ENCODE results near the gene ITPRID2.

ITPRID2 gene

GRCh38 chr2:181885096-181885495 lies 6.4 kb upstream of the ITPRID2 start:
- POLR2A ChIA-PET: no interaction called here

DNA sequence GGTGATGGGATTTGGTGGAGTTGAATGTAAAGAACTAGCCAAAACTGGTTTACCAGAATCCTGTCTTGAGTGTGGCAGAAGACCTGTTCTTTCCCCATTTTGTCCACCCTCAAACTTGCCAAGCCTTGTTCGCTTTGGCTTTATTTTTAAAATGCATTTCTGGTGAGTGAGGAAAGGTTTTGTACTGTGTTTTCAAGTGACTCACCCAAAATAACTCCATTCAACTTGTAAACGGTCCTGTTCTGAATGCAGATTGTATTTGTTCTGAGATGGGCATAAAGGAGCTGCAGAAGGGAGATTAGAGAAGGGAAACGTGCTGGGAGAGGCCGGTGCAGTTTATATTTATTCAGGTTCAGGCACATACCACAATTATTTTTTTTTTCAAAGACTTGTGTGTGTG lies 5.3 kb upstream of the ITPRID2 start:
- TF ChIP-seq, protein P1, sequence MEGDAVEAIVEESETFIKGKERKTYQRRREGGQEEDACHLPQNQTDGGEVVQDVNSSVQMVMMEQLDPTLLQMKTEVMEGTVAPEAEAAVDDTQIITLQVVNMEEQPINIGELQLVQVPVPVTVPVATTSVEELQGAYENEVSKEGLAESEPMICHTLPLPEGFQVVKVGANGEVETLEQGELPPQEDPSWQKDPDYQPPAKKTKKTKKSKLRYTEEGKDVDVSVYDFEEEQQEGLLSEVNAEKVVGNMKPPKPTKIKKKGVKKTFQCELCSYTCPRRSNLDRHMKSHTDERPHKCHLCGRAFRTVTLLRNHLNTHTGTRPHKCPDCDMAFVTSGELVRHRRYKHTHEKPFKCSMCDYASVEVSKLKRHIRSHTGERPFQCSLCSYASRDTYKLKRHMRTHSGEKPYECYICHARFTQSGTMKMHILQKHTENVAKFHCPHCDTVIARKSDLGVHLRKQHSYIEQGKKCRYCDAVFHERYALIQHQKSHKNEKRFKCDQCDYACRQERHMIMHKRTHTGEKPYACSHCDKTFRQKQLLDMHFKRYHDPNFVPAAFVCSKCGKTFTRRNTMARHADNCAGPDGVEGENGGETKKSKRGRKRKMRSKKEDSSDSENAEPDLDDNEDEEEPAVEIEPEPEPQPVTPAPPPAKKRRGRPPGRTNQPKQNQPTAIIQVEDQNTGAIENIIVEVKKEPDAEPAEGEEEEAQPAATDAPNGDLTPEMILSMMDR (IDR thresholded peaks at IDR 0.05; ENCODE audit: control extremely low read depth, extremely low read depth, low read depth, missing control alignments): no peak
- CTCF ChIA-PET: interaction anchor here (1.1 to 1.5 kb wide), 2 partner anchors 11 to 18 kb away, joined by 3 to 4 read pairs; no protein-coding TSS in a partner anchor
- no peak for DNase-seq (ENCODE audit: extremely low spot score)
- POLR2A ChIA-PET: no interaction called here

More at GRCh38 chr2:181885096-181885495, 6.4 kb upstream of the ITPRID2 start:
- TF ChIP-seq, protein P1 (IDR thresholded peaks at IDR 0.05; ENCODE audit: control extremely low read depth, extremely low read depth, low read depth, missing control alignments): no peak
- CTCF ChIA-PET: no interaction called here
- no peak for DNase-seq (ENCODE audit: extremely low spot score)

DNA sequence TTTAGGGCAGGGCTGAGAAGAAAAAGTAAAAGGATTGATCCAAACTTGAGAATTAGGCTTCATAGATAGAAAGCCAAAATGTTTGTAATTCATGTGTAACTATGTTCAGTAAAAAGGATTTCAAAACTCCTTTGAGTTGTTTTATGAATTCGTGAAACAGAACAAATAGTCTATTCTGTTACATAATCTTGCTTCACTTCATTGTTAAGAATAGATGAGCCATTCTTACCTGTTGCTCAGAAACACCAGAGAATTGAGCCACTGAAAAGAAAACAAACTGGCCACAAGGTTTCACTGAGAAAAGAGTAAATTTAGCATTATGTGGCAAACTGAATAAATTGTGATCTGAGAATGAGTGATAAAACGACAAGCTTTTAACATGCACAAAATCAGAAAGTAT lies 4.5 kb upstream of the ITPRID2 start:
- POLR2A ChIA-PET: no interaction called here
- TF ChIP-seq, protein P1 (IDR thresholded peaks at IDR 0.05; ENCODE audit: control extremely low read depth, extremely low read depth, low read depth, missing control alignments): no peak
- CTCF ChIA-PET: interaction anchor here (1.1 to 1.5 kb wide), 2 partner anchors 12 to 17 kb away, joined by 3 to 4 read pairs; no protein-coding TSS in a partner anchor
- DNase-seq (ENCODE audit: extremely low spot score): no peak

- ChIA-PET POLR2A (no interaction called here), CTCF (interaction anchor here (1.4 to 4.4 kb wide), 4 partner anchors 10 to 22 kb away, joined by 3 to 28 read pairs (median 6); no protein-coding TSS in a partner anchor)
- TF ChIP-seq, protein P1 (IDR thresholded peaks at IDR 0.05; ENCODE audit: control extremely low read depth, extremely low read depth, low read depth, missing control alignments): no peak
These were observed 1.8 kb upstream of the ITPRID2 start for GRCh38 chr2:181889776-181890175.

GRCh38 chr2:181890271-181890670 lies 1.3 kb upstream of the ITPRID2 start:
- DNase-seq (ENCODE audit: extremely low spot score): no peak
- TF ChIP-seq, protein P1 (IDR thresholded peaks at IDR 0.05; ENCODE audit: control extremely low read depth, extremely low read depth, low read depth, missing control alignments): no peak
- ChIA-PET CTCF (interaction anchor here (0.9 to 4.4 kb wide), 7 partner anchors 10 to 22 kb away, joined by 3 to 28 read pairs (median 4); no protein-coding TSS in a partner anchor), POLR2A (no interaction called here)

More at GRCh38 chr2:181889776-181890175, 1.8 kb upstream of the ITPRID2 start:
- no peak for DNase-seq (ENCODE audit: extremely low spot score)

DNA sequence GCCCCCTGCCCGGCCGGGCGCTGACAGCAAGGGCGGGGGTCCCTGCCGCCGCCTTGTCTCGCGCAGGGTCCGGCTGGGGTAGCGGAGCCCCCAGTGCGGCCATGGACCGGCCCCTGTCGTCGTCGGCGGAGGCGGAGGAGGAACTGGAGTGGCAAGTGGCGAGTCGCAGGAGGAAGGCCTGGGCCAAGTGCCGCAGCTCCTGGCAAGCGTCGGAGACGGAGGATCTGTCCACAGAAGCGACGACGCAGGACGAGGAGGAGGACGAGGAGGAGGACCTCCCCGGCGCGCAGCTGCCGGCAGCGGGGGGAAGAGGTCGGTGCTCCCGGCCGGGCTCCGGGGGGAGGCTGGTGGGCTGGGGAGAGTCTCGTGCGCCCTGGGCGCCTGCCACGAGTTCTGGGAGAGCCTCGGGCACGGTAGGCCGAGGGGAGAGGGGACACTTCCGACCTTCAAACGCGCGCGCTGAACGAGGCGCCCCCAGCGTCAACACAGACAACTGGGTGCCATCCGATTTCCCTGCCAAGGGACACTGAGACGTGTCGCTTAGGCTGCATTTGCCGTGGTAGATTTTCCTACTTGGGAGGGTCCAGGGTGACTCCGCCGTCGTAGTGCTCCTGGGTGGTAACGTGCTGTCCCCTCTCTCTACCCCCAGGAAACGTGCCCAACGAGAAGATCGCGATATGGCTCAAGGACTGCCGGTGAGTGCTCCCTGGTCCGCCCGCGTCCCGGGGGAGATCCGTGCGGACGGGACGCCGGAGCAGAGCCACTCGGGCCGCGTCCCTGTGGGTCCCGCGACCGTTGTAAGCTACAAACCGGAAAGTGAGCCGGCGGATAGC lies 652 bp downstream of the ITPRID2 start:
- peak; percentile 55 for DNase-seq (ENCODE audit: extremely low spot score)
- ChIA-PET POLR2A (interaction anchor here (1.0 kb wide), 1 partner anchor 8 kb away, joined by 4 read pairs; no protein-coding TSS in a partner anchor), CTCF (interaction anchor here (1.0 to 4.4 kb wide), 4 partner anchors 12 to 177 kb away, joined by 3 to 28 read pairs (median 4); no protein-coding TSS in a partner anchor)
- TF ChIP-seq, protein P1 (IDR thresholded peaks at IDR 0.05; ENCODE audit: control extremely low read depth, extremely low read depth, low read depth, missing control alignments): peak; percentile 22
